GM12878 (cell line): ENCODE results near the gene EHBP1. TPM values are rescaled to one million over a fixed set of nuclear protein-coding genes. Genes with fewer than 3 reads are reported as not detected.

ENCODE experiments used
- ATAC-seq: fragments of 200-7000 bp; cut with Tn5 transposase; 3 replicates; pipeline ENCODE4 v1.9.1; 2020; ENCODE audit warnings: mild to moderate bottlenecking, moderate library complexity
- BruUV-seq: library from RNA; stranded (reverse); fragments of 400-500 nt; replicated peaks from 2 replicates; lab custom pipeline; 2021; lab: Mats Ljungman, UMichigan
- CTCF ChIA-PET: fragments of 300-600 bp; sonication (Branson Sonifier 250); formaldehyde crosslinking; extraction: SDS; loops from one replicate; lab custom pipeline; 2021; ENCODE audit warnings: inconsistent platforms; lab: Yijun Ruan, JAX
- POLR2A ChIA-PET: fragments of 350-600 bp; formaldehyde crosslinking; extraction: SDS; loops from one replicate; lab custom pipeline; 2021; ENCODE audit warnings: inconsistent platforms; lab: Charles Lee
- RAD21 ChIA-PET: fragments of 300-600 bp; sonication (Branson Sonifier 250); formaldehyde crosslinking; loops from one replicate; lab custom pipeline; 2023; ENCODE audit warnings: antibody characterized with exemption; ENCODE audit not compliant: unreplicated experiment; lab: Charles Lee
- SMC1A ChIA-PET: fragments of 300-600 bp; sonication (Branson Sonifier 250); formaldehyde crosslinking; loops from one replicate; lab custom pipeline; 2023; ENCODE audit not compliant: unreplicated experiment, uncharacterized antibody; lab: Charles Lee
- DNase-seq: peaks from one replicate; pipeline ENCODE4 v3.0.0-alpha.2; 2011; ENCODE audit warnings: low read depth, low spot score
- FAIRE-seq: peaks from 3 replicates; lab custom pipeline; 2011; peaks lifted over from hg19 to GRCh38; lab: Jason Lieb, UNC
- H2AFZ ChIP-seq: 2 replicates; pipeline ENCODE4 v1.6.0; 2011; ENCODE audit warnings: low read depth, low read length, control low read depth; ENCODE audit not compliant: control insufficient read depth
- H3K27ac ChIP-seq: 2 replicates; pipeline ENCODE4 v1.5.1; 2011; ENCODE audit warnings: control low read depth; ENCODE audit not compliant: control insufficient read depth, insufficient read depth
- H3K27me3 ChIP-seq, 2 experiments: replicated peaks in 1 of 2; 2 replicates each; pipeline versions ENCODE4 v1.6.0 to v1.6.1; 2011; ENCODE audit warnings: low read length in 1 of 2; ENCODE audit not compliant: control insufficient read depth in 2 of 2, insufficient read depth in 2 of 2
- H3K36me3 ChIP-seq, 2 experiments: 2 replicates each; pipeline ENCODE4 v1.5.1; 2011; ENCODE audit warnings: low read length in 1 of 2; ENCODE audit not compliant: control insufficient read depth in 2 of 2, insufficient read depth in 2 of 2
- H3K4me1 ChIP-seq: 2 replicates; pipeline ENCODE4 v1.6.1; 2011; ENCODE audit warnings: mild to moderate bottlenecking, low read length, moderate library complexity, mixed read lengths; ENCODE audit not compliant: control insufficient read depth, insufficient read depth
- H3K4me2 ChIP-seq: 2 replicates; pipeline ENCODE4 v1.6.0; 2011; ENCODE audit warnings: control low read depth; ENCODE audit not compliant: control insufficient read depth, insufficient read depth
- H3K4me3 ChIP-seq: fragments of 200-600 bp; sonication (generic); 2 replicates; pipeline ENCODE4 v1.5.1; 2016
- H3K79me2 ChIP-seq: 2 replicates; pipeline ENCODE4 v1.6.0; 2011; ENCODE audit warnings: low read length; ENCODE audit not compliant: control insufficient read depth, insufficient read depth
- H3K9ac ChIP-seq: 2 replicates; pipeline ENCODE4 v1.8.0; 2011; ENCODE audit warnings: low read length, control low read depth, mixed read lengths; ENCODE audit not compliant: control insufficient read depth, insufficient read depth
- H3K9me3 ChIP-seq: replicated peaks from 3 replicates; pipeline ENCODE4 v1.5.1; 2011; ENCODE audit warnings: mild to moderate bottlenecking, low read length; ENCODE audit not compliant: control insufficient read depth, insufficient read depth
- H4K20me1 ChIP-seq: 2 replicates; pipeline ENCODE4 v1.6.0; 2011; ENCODE audit not compliant: control insufficient read depth, insufficient read depth
- ATF7 ChIP-seq: fragments of 450-650 bp; IDR thresholded peaks from 2 replicates; pipeline ENCODE4 v1.6.1; 2016; ENCODE audit warnings: low read depth, mild to moderate bottlenecking
- CREM ChIP-seq: IDR thresholded peaks from 2 replicates; pipeline ENCODE4 v1.6.1; 2014; ENCODE audit warnings: antibody characterized with exemption, low read depth
- EED ChIP-seq: sonication (generic); IDR thresholded peaks from 2 replicates; pipeline ENCODE4 v1.6.1; 2016; ENCODE audit warnings: antibody characterized with exemption, low read depth
- FOXM1 ChIP-seq: IDR thresholded peaks from 2 replicates; pipeline ENCODE4 v1.6.1; 2012; ENCODE audit warnings: low read depth, mild to moderate bottlenecking, inconsistent platforms, low read length, moderate library complexity
- IRF5 ChIP-seq: fragments of 450-650 bp; IDR thresholded peaks from 2 replicates; pipeline ENCODE4 v1.6.1; 2017; ENCODE audit warnings: borderline replicate concordance
- KAT2A ChIP-seq: conservative IDR thresholded peaks from 2 replicates; pipeline ENCODE4 v1.6.1; 2011; ENCODE audit warnings: low read depth, low read length; ENCODE audit not compliant: control insufficient read depth
- MAX ChIP-seq: IDR thresholded peaks from 2 replicates; pipeline ENCODE4 v1.6.1; 2012; ENCODE audit warnings: low read depth, low read length, improper control_type of control experiment
- MEF2A ChIP-seq: IDR thresholded peaks from 2 replicates; pipeline ENCODE4 v1.6.1; 2011; ENCODE audit warnings: low read depth, mild to moderate bottlenecking, low read length, moderate library complexity; ENCODE audit not compliant: insufficient read depth
- SREBF1 ChIP-seq: IDR thresholded peaks from 2 replicates; pipeline ENCODE4 v1.6.1; 2012; ENCODE audit warnings: mild to moderate bottlenecking, low read length
- STAT1 ChIP-seq: fragments of 450-650 bp; conservative IDR thresholded peaks from 2 replicates; pipeline ENCODE4 v1.6.1; 2014; ENCODE audit warnings: antibody characterized with exemption, mild to moderate bottlenecking
- TCF7 ChIP-seq: IDR thresholded peaks from 2 replicates; pipeline ENCODE4 v1.6.1; 2014; ENCODE audit warnings: antibody characterized with exemption, borderline replicate concordance
- ZNF384 ChIP-seq: IDR thresholded peaks from 2 replicates; pipeline ENCODE4 v1.6.1; 2012; ENCODE audit warnings: low read depth, mild to moderate bottlenecking, low read length, improper control_type of control experiment, borderline replicate concordance
- ZSCAN29 ChIP-seq: fragments of 450-650 bp; IDR thresholded peaks from 2 replicates; pipeline ENCODE4 v1.6.1; 2017; ENCODE audit warnings: mild to moderate bottlenecking, moderate library complexity
- WGBS: methylation state at CpG from one replicate; pipeline ENCODE4 v1.1.6; 2016; ENCODE audit warnings: low lambda C conversion rate; ENCODE audit not compliant: insufficient replicate concordance, insufficient coverage; ENCODE audit errors: missing lambda C conversion rate; 5-methylcytosine and 5-hydroxymethylcytosine counted together
- in situ Hi-C: fragments of 300-500 bp; cut with MboI; formaldehyde crosslinking; loops from 9 replicates; pipeline ENCODE4 v1.14.3; 2018; ENCODE audit warnings: mixed read lengths
- intact Hi-C: fragments of 100-400 bp; cut with micrococcal nuclease; formaldehyde crosslinking; loops from one replicate; pipeline ENCODE4 v1.14.2; 2022; ENCODE audit not compliant: unreplicated experiment
- polyA plus RNA-seq, 11 experiments: library from polyadenylated mRNA; depleted of rRNA in 4 of 11; unstranded in 6 of 11; stranded (reverse) in 5 of 11; fragments of >200 nt; fragmentation: Nextera tagmentation in 4 of 11; fragmentation: Illumina TruSeq in 1 of 11; extraction: Ambion mirVana in 4 of 11; extraction: Trizol in 1 of 11; gene quantifications; 1 replicate in 1 of 11; 2 replicates in 10 of 11; pipeline versions ENCODE4 v1.2.1 to v1.2.3, GENCODE V29; 2011 to 2016; ENCODE audit warnings: inconsistent platforms in 2 of 11, missing spikeins in 2 of 11, low read depth in 1 of 11
- total RNA-seq, 4 experiments: library from RNA; depleted of rRNA in 3 of 4; stranded (reverse); fragments of >200 nt in 3 of 4; fragmentation: Illumina TruSeq in 1 of 4; extraction: Trizol in 1 of 4; gene quantifications; 2 replicates each; pipeline versions ENCODE4 v1.2.1 to v1.2.3, GENCODE V29; 2013 to 2021

Gene EHBP1
- total and polyA plus RNA-seq, 10 of the 15 experiments (the other 5 are each of a cell fraction or from before 2014, with no cell fraction given), result 5.7 to 26.1 (median 13.6) TPM

GRCh38 chr2:62665446-62665845, 40.1 kb upstream of the EHBP1 start:
- ATAC-seq (no peak), DNase-seq (no peak)
- in situ Hi-C loops, result no loop called here
- no TSS peak for BruUV-seq
- TF ChIP-seq FOXM1, result no peak
- TF ChIP-seq CREM, result no peak
- TF ChIP-seq MAX, result no peak
- TF ChIP-seq TCF7, result no peak
- no peak for TF ChIP-seq SREBF1
- no peak for TF ChIP-seq ATF7
- TF ChIP-seq MEF2A, result no peak
- TF ChIP-seq, all 136 proteins: peak for 0
- 0% methylated on average over 1 of the region's 1 CpG for whole genome bisulfite sequencing
- Histone ChIP-seq H2AFZ (no peak overlapping the region), H3K36me3 (no peaks in the 10 kb centered on the region), H3K27ac (no peak overlapping the region), H3K4me2 (no peak overlapping the region), H3K79me2 (no peaks in the 10 kb centered on the region), H4K20me1 (no peaks in the 10 kb centered on the region), H3K27me3 (no peaks in the 10 kb centered on the region), H3K9me3 (no peaks in the 10 kb centered on the region; the same call in 2 of the 3 replicates), H3K4me3 (no peak overlapping the region), H3K9ac (no peak overlapping the region), H3K4me1 (peaks cover 14% of the 10 kb centered on the region)
- ChIA-PET SMC1A (interaction anchor here (1.0 to 1.4 kb wide), 2 partner anchors 15 to 103 kb away, joined by 3 to 4 read pairs; no protein-coding TSS in a partner anchor), CTCF (no interaction called here), RAD21 (no interaction called here), POLR2A (interaction anchor here (0.7 kb wide), 1 partner anchor 48 kb away, joined by 4 read pairs; no protein-coding TSS in a partner anchor)
- FAIRE-seq, result no peak
- intact Hi-C loops, result no loop called here

GRCh38 chr2:62669180-62669579, 36.3 kb upstream of the EHBP1 start:
- Histone ChIP-seq H3K4me2 (no peak overlapping the region), H3K4me1 (no peaks in the 10 kb centered on the region), H3K27me3 (no peaks in the 10 kb centered on the region), H3K36me3 (no peaks in the 10 kb centered on the region), H3K4me3 (no peak overlapping the region), H3K27ac (no peak overlapping the region), H3K79me2 (no peaks in the 10 kb centered on the region), H4K20me1 (no peaks in the 10 kb centered on the region)
- FAIRE-seq (no peak), ATAC-seq (no peak)
- BruUV-seq, result no TSS peak
- CTCF ChIA-PET, result no interaction called here
- SMC1A ChIA-PET, result interaction anchor here (2.3 kb wide), 1 partner anchor 8 kb away, joined by 8 read pairs; no protein-coding TSS in a partner anchor
- WGBS, result 69% methylated on average over 5 of the region's 5 CpGs
- intact Hi-C loops (no loop called here), in situ Hi-C loops (no loop called here)
- no peak for TF ChIP-seq EED
- no peak for TF ChIP-seq IRF5
- TF ChIP-seq STAT1, result no peak
- no peak for TF ChIP-seq ZNF384
- no peak for TF ChIP-seq KAT2A
- TF ChIP-seq ZSCAN29, result no peak
- no peak for TF ChIP-seq FOXM1
- TF ChIP-seq, all 136 proteins: peak for 0
- DNase-seq, result no peak
- ChIA-PET POLR2A (interaction anchor here (0.6 kb wide), 1 partner anchor 232 kb away, joined by 4 read pairs; no protein-coding TSS in a partner anchor), RAD21 (no interaction called here)
- H3K9ac ChIP-seq, result no peak overlapping the region
- no peaks in the 10 kb centered on the region; the same call in 2 of the 3 replicates for H3K9me3 ChIP-seq
- no peak overlapping the region for H2AFZ ChIP-seq
